Fibroblast of lung (primary cell): ENCODE results near the gene SLC13A2. TPM values are rescaled to one million over a fixed set of nuclear protein-coding genes. Genes with fewer than 3 reads are reported as not detected.

Experiments
- DNase-seq, 2 donors: peaks; one replicate each; pipeline versions ENCODE4 v3.0.0 to v3.0.0-alpha.2; 2010; ENCODE audit warnings: low read depth in 2 of 2
- H2AFZ ChIP-seq: 2 replicates; pipeline ENCODE4 v1.5.1; 2012; ENCODE audit warnings: low read length, control low read depth, inconsistent platforms
- H3K27ac ChIP-seq: 2 replicates; pipeline ENCODE4 v1.5.1; 2011; ENCODE audit warnings: low read length, control low read depth; ENCODE audit not compliant: insufficient read depth
- H3K27me3 ChIP-seq: 2 replicates; pipeline ENCODE4 v1.5.1; 2011; ENCODE audit warnings: mild to moderate bottlenecking, low read length; ENCODE audit not compliant: control insufficient read depth, insufficient read depth
- H3K36me3 ChIP-seq: 2 replicates; pipeline ENCODE4 v1.5.1; 2011; ENCODE audit warnings: low read length; ENCODE audit not compliant: control insufficient read depth, insufficient read depth
- H3K4me1 ChIP-seq: 2 replicates; pipeline ENCODE4 v1.5.1; 2011; ENCODE audit warnings: low read length; ENCODE audit not compliant: control insufficient read depth, insufficient read depth; ENCODE audit errors: extremely low read depth
- H3K4me2 ChIP-seq: 2 replicates; pipeline ENCODE4 v1.5.1; 2011; ENCODE audit warnings: low read length, control low read depth; ENCODE audit not compliant: insufficient read depth; ENCODE audit errors: extremely low read depth
- H3K4me3 ChIP-seq, 4 experiments: fragments of 200-600 bp in 1 of 4; sonication (generic) in 1 of 4; replicated peaks in 1 of 4; 2 replicates each; pipeline ENCODE4 v1.5.1; 2011 to 2016; ENCODE audit warnings: low read length in 4 of 4, low read depth in 3 of 4, mild to moderate bottlenecking in 3 of 4, control low read depth in 2 of 4, inconsistent platforms in 1 of 4, mixed read lengths in 1 of 4; ENCODE audit not compliant: insufficient read depth in 1 of 4; ENCODE audit errors: control extremely low read depth in 1 of 4
- H3K79me2 ChIP-seq: 2 replicates; pipeline ENCODE4 v1.5.1; 2012; ENCODE audit warnings: mild to moderate bottlenecking, low read length, inconsistent platforms; ENCODE audit not compliant: control insufficient read depth, insufficient read depth
- H3K9ac ChIP-seq: 2 replicates; pipeline ENCODE4 v1.5.1; 2011; ENCODE audit warnings: mild to moderate bottlenecking, low read length, control low read depth; ENCODE audit not compliant: insufficient read depth
- H3K9me3 ChIP-seq: 2 replicates; pipeline ENCODE4 v1.5.1; 2012; ENCODE audit warnings: low read depth, low read length; ENCODE audit not compliant: control insufficient read depth, insufficient read depth
- H4K20me1 ChIP-seq: 2 replicates; pipeline ENCODE4 v1.5.1; 2011; ENCODE audit warnings: low read length; ENCODE audit not compliant: control insufficient read depth, insufficient read depth; ENCODE audit errors: extremely low read depth
- EZH2 ChIP-seq: IDR thresholded peaks from 2 replicates; pipeline ENCODE4 v1.5.1; 2012; ENCODE audit warnings: low read length, control low read depth, mild to moderate bottlenecking; ENCODE audit errors: missing control alignments
- polyA plus RNA-seq, 2 donors: library from polyadenylated mRNA; depleted of rRNA in 1 of 2; stranded (reverse) in 1 of 2; unstranded in 1 of 2; fragments of >200 nt; gene quantifications; 2 replicates each; pipeline ENCODE4 v1.2.1, GENCODE V29; 2011 to 2012; ENCODE audit warnings: missing spikeins in 1 of 2
- total RNA-seq: library from RNA; depleted of rRNA; stranded (reverse); fragments of >200 nt; gene quantifications from 2 replicates; pipeline ENCODE4 v1.2.1, GENCODE V29; 2014
- TF ChIP-seq, protein P1 (sequence below), 2 donors: IDR thresholded peaks in 1 of 2; conservative IDR thresholded peaks in 1 of 2; 1 replicate in 1 of 2; 2 replicates in 1 of 2; pipeline ENCODE4 v1.5.1; 2011 to 2012; ENCODE audit warnings: low read length in 2 of 2, control low read depth in 1 of 2, inconsistent platforms in 1 of 2, low read depth in 1 of 2, mild to moderate bottlenecking in 1 of 2

SLC13A2 gene
- total and polyA plus RNA-seq, 2 donors (not counting 1 experiment from before 2014, with no cell fraction given), result not detected

DNA sequence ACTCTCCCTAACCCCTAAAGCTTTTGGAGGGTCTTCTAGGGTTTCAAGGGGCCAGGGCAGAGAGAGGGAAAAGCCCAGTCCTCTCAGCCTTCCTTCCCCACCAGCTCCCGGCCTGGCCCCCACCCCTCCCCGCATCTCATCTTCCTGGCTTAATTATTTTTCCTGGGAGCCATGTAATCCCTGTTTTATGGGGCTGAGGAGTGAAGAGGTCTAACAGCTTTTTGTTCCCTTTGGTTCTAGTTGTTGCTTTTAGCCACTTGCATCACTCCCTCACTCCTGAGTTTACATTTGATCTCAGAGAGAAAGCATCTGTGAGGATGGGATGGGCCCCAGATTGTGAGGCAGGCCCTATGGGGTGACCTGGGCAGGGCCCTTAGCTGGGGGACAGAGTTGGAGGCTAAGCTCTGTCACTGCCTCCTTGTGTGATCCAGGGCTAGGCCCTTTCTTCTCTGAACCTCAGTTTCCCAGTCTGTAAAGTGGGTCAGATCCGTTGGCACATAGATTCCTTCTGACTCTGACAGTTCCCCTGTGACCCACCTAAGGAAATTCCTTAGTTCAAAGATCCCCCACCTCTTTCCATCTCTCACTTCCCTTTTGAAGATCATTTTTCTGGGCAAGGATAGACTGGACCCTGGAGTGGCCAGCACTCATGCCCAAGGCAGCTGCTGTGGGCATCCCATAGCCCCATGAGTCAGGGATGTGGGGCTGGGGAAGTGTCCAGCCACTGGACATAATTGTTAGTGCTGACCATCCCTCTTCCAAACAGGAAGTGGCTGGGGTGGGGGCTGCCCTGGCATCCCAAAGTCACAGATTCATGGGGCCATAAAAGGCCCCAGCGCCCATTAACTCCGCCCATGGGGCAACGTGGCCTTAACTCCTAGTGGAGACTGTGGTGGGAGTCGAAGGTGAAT lies 58.9 kb downstream of the SLC13A2 start:
- Histone ChIP-seq H3K9ac (no peak overlapping the region), H3K9me3 (no peaks in the 10 kb centered on the region), H4K20me1 (no peaks in the 10 kb centered on the region), H3K79me2 (no peaks in the 10 kb centered on the region), H3K36me3 (no peaks in the 10 kb centered on the region), H3K4me1 (no peaks in the 10 kb centered on the region), H3K27me3 (peaks cover 15% of the 10 kb centered on the region), H2AFZ (no peak overlapping the region), H3K4me2 (no peak overlapping the region), H3K4me3 (no peak overlapping the region), H3K27ac (no peak overlapping the region)
- no peak for DNase-seq
- TF ChIP-seq, protein P1, sequence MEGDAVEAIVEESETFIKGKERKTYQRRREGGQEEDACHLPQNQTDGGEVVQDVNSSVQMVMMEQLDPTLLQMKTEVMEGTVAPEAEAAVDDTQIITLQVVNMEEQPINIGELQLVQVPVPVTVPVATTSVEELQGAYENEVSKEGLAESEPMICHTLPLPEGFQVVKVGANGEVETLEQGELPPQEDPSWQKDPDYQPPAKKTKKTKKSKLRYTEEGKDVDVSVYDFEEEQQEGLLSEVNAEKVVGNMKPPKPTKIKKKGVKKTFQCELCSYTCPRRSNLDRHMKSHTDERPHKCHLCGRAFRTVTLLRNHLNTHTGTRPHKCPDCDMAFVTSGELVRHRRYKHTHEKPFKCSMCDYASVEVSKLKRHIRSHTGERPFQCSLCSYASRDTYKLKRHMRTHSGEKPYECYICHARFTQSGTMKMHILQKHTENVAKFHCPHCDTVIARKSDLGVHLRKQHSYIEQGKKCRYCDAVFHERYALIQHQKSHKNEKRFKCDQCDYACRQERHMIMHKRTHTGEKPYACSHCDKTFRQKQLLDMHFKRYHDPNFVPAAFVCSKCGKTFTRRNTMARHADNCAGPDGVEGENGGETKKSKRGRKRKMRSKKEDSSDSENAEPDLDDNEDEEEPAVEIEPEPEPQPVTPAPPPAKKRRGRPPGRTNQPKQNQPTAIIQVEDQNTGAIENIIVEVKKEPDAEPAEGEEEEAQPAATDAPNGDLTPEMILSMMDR (conservative IDR thresholded peaks at IDR 0.05 in 1 of 2, IDR thresholded peaks at IDR 0.05 in 1 of 2; ENCODE audit: low read depth in 1 of 2, low read length in 2 of 2), result no peak
- no peak for TF ChIP-seq EZH2

DNA sequence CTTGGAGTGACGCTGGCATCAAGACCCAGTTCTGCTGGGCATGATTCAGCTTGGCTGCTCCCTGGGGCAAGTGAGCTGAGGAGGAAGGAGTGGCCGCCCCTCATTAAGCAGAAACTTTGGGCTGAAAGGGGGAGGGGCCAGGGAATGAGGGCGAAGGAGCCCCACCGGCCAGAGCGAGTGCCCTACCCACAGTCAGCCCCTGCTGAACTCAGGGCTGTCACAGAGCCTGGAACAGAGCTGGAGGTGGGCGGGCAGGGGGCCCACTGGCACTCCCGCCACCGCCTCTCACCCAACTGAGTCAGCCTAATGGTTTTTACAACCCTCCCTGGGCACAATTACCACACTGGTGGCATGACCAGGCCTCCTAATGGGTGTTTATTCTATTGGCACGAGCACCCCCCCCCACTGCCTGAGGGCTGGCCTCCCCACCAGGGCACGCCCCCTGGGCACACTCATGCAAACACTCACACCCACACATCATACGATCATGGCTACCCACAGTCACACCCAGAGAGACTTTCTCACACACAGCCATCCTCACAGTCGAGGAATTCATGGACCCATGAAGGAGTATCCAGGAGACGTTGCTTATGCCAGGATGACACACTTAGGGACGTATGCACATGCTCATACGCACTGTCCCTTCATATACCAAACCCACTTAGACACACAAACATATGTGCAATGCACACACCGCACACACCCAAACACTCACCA lies 59.8 kb downstream of the SLC13A2 start:
- TF ChIP-seq, protein P1 (conservative IDR thresholded peaks at IDR 0.05 in 1 of 2, IDR thresholded peaks at IDR 0.05 in 1 of 2; ENCODE audit: low read depth in 1 of 2, low read length in 2 of 2), result no peak
- TF ChIP-seq EZH2, result no peak
- Histone ChIP-seq H3K27me3 (peaks cover 15% of the 10 kb centered on the region), H3K27ac (no peak overlapping the region), H3K4me2 (no peak overlapping the region), H3K4me1 (no peaks in the 10 kb centered on the region), H2AFZ (no peak overlapping the region), H4K20me1 (no peaks in the 10 kb centered on the region), H3K36me3 (no peaks in the 10 kb centered on the region), H3K4me3 (no peak overlapping the region), H3K9ac (no peak overlapping the region), H3K9me3 (no peaks in the 10 kb centered on the region), H3K79me2 (no peaks in the 10 kb centered on the region)
- DNase-seq, result no peak

DNA sequence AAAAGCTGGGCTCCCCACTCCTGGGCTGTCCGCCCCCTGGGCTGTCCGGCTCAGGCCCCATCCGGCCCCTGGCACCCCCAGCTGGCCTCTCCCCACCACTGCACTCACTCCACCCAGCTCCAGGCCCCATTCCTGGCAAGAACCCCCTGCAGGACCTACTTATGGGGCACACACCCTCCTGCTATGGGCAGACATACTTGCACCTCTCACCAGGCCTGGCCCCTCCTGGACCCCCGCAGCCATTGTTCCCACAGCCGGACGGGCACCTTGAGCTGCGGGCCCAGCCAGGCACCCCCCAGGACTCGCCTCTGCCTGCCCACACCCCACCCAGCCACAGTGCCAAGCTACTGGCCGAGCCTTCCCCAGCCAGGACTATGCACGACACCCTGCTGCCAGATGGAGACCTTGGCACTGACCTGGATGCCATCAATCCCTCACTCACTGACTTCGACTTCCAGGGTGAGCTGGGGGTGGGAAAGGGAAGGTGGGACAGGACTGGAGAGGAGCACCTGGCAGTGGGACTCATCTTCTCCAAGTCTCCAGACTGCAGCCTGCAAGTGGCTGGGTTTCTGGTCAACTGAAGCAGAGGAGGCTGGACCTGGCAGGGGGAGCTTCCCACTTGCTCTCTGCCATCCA lies 61.4 kb downstream of the SLC13A2 start:
- Histone ChIP-seq H3K4me3 (no peak overlapping the region), H2AFZ (no peak overlapping the region), H3K27me3 (peaks cover 15% of the 10 kb centered on the region), H4K20me1 (no peaks in the 10 kb centered on the region), H3K79me2 (no peaks in the 10 kb centered on the region), H3K9ac (no peak overlapping the region), H3K27ac (no peak overlapping the region), H3K4me1 (no peaks in the 10 kb centered on the region), H3K9me3 (no peaks in the 10 kb centered on the region), H3K4me2 (no peak overlapping the region), H3K36me3 (no peaks in the 10 kb centered on the region)
- TF ChIP-seq EZH2, result no peak
- TF ChIP-seq, protein P1 (conservative IDR thresholded peaks at IDR 0.05 in 1 of 2, IDR thresholded peaks at IDR 0.05 in 1 of 2; ENCODE audit: low read depth in 1 of 2, low read length in 2 of 2), result no peak
- DNase-seq, result no peak
